Kasumi-1 (cell line): Measurements from ENCODE around the gene LPIN3.

Experiments
- DNase-seq, 2 experiments: peaks; one replicate each; lab custom pipeline; 2025; lab: John Stamatoyannopoulos, UW

Gene LPIN3

GRCh38 chr20:41349943-41350342 lies 9.3 kb downstream of the LPIN3 start:
- DNase-seq, result no peak

- no peak for DNase-seq
These were observed 9.9 kb downstream of the LPIN3 start for GRCh38 chr20:41350408-41350962.

- no peak for DNase-seq
These were observed 11.5 kb downstream of the LPIN3 start for GRCh38 chr20:41352106-41352505.

- DNase-seq, result no peak
These were observed 12.0 kb downstream of the LPIN3 start for GRCh38 chr20:41352666-41353065.

- DNase-seq, result no peak
These were observed 12.9 kb downstream of the LPIN3 start for GRCh38 chr20:41353530-41353929.

- no peak for DNase-seq
These were observed 14.6 kb downstream of the LPIN3 start for GRCh38 chr20:41355192-41355591.

GRCh38 chr20:41355598-41356203 lies 15.1 kb downstream of the LPIN3 start:
- DNase-seq, result no peak

- DNase-seq, result no peak
These were observed 16.3 kb downstream of the LPIN3 start for GRCh38 chr20:41356951-41357350.

GRCh38 chr20:41357424-41358163 lies 17.0 kb downstream of the LPIN3 start:
- DNase-seq, result no peak

- no peak for DNase-seq
These were observed 17.6 kb downstream of the LPIN3 start for GRCh38 chr20:41358230-41358629.

- no peak for DNase-seq
These were observed 18.1 kb downstream of the LPIN3 start for GRCh38 chr20:41358717-41359116.

GRCh38 chr20:41359541-41360011 lies 19.0 kb downstream of the LPIN3 start:
- no peak for DNase-seq

GRCh38 chr20:41360831-41361756 lies 20.5 kb downstream of the LPIN3 start:
- no peak for DNase-seq

GRCh38 chr20:41361757-41362747 lies 21.4 kb downstream of the LPIN3 start:
- no peak for DNase-seq

- DNase-seq, result no peak
These were observed 22.1 kb downstream of the LPIN3 start for GRCh38 chr20:41362748-41363140.

- DNase-seq, result no peak
These were observed 23.0 kb downstream of the LPIN3 start for GRCh38 chr20:41363601-41364000.

- no peak for DNase-seq
These were observed 23.7 kb downstream of the LPIN3 start for GRCh38 chr20:41364236-41364855.

GRCh38 chr20:41364967-41365765 lies 24.5 kb downstream of the LPIN3 start:
- DNase-seq, result no peak

- no peak for DNase-seq
These were observed 25.3 kb downstream of the LPIN3 start for GRCh38 chr20:41365777-41366545.
